ENCODE measurements around the gene GPR183.
A peak's percentile ranks its signal among the peaks of the same experiment; 100 is the strongest.
"Not testable (repeated sequence)": the region's sequence is repeated elsewhere in the genome, so short reads cannot be mapped to it uniquely, and the experiment has no call there.

The GPR183 gene

GRCh38 chr13:99265821-99266426 lies 41.3 kb downstream of the GPR183 start:
- peak; percentile 48 for DNase-seq

- DNase-seq = peak; percentile 17
Observed at GRCh38 chr13:99265162-99265800, 41.9 kb downstream of the GPR183 start.

- no peak for DNase-seq
Observed at GRCh38 chr13:99264051-99264450, 43.1 kb downstream of the GPR183 start.

GRCh38 chr13:99263126-99263785 lies 43.9 kb downstream of the GPR183 start:
- no peak for DNase-seq

- DNase-seq = no peak
Observed at GRCh38 chr13:99261059-99261458, 46.1 kb downstream of the GPR183 start.

- DNase-seq = no peak
Observed at GRCh38 chr13:99260216-99260615, 47.0 kb downstream of the GPR183 start.

- no peak for DNase-seq
Observed at GRCh38 chr13:99258946-99259345, 48.3 kb downstream of the GPR183 start.

GRCh38 chr13:99258210-99258860 lies 48.9 kb downstream of the GPR183 start, which contains the start of gene GPR18:
Gene GPR18 (minus strand): TSS chr13:99258379. CDS start chr13:99255872, 2,507 bp downstream.
- no peak for DNase-seq

GRCh38 chr13:99257291-99257690 lies 49.9 kb downstream of the GPR183 start:
- DNase-seq = no peak

- no peak for DNase-seq
Observed at GRCh38 chr13:99256709-99257108, 50.5 kb downstream of the GPR183 start.

- no peak for DNase-seq
Observed at GRCh38 chr13:99256283-99256682, 50.9 kb downstream of the GPR183 start.

GRCh38 chr13:99255271-99255670 lies 51.9 kb downstream of the GPR183 start:
- peak; percentile 42 for DNase-seq

- DNase-seq = no peak
Observed at GRCh38 chr13:99254830-99255229, 52.4 kb downstream of the GPR183 start.

- DNase-seq = no peak
Observed at GRCh38 chr13:99251921-99252320, 55.3 kb downstream of the GPR183 start.

GRCh38 chr13:99250982-99251825 lies 56.0 kb downstream of the GPR183 start:
- no peak for DNase-seq

GRCh38 chr13:99249606-99250005 lies 57.6 kb downstream of the GPR183 start:
- not testable (repeated sequence) for DNase-seq

GRCh38 chr13:99249178-99249577 lies 58.0 kb downstream of the GPR183 start:
- not testable (repeated sequence) for DNase-seq

GRCh38 chr13:99246100-99246499 lies 61.1 kb downstream of the GPR183 start:
- DNase-seq = no peak
